OCI-M2 (cell line): ENCODE measurements around the gene MAP7D3.

Experiments used
- DNase-seq: peaks from one replicate; lab custom pipeline; 2025; ENCODE audit not compliant: unreplicated experiment; lab: John Stamatoyannopoulos, UW

MAP7D3 gene

DNA sequence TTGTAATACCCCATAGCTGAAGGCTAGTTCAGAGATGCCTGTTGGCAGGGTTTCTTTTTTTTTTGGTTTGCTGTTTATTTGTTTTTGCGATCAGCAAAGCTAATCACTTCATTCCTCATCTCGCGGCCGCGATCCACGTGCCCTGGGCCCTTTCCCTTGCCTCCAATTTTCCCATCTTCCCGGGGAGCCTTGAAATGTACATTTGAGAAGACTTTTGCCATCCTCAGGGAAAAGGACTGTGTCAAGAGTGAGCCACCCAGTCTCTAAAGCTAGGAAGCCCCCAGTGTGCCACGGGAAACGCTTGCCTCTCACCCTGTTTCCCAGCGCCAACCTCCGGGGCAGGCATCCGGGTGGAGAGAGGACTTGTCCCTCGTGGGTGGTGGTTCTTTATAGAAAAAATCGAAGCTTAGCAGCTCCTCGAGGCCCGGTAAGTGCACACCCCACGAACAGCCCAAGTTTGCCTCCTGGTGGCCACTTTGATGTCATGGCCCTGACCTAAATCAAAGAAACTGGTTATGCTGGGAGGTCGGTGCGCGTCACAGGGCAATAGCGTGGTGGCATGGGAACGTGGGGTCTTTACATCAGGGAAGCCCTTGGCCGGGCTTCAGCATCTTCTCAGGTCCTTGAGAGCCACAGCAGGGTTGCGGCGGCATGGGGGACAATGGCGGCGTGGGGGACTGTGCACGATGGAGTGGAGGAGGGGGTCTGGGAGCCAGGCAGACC lies 42.0 kb downstream of the MAP7D3 start:
- DNase-seq: no peak

DNA sequence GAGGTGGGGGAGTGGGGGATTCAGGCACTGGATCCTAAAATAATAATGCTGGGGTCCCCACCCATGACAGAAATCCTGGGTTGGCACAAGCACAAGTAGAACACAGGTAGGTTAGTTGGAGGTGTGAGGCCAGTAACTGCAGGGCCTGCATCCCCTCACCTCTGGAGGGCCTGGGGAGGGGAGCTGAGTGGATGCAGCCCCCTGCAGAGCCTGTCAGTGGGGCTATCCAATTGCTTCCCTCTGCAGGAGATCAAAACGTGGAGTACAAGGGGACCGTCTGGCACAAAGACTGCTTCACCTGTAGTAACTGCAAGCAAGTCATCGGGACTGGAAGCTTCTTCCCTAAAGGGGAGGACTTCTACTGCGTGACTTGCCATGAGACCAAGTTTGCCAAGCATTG lies 43.7 kb downstream of the MAP7D3 start:
- DNase-seq: no peak

DNA sequence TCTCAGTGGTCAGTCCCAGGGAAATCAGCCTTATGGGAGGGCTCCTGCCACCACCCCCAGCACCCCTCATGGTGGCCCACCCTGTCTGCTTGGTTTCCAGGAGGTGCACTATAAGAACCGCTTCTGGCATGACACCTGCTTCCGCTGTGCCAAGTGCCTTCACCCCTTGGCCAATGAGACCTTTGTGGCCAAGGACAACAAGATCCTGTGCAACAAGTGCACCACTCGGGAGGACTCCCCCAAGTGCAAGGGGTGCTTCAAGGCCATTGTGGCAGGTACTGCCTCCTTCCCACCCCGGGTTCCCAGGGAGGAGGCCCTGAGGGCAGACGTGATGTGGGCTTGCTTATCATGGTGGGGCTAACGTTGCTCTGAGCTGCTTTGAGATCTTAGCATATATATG lies 44.3 kb downstream of the MAP7D3 start:
- DNase-seq: no peak

DNA sequence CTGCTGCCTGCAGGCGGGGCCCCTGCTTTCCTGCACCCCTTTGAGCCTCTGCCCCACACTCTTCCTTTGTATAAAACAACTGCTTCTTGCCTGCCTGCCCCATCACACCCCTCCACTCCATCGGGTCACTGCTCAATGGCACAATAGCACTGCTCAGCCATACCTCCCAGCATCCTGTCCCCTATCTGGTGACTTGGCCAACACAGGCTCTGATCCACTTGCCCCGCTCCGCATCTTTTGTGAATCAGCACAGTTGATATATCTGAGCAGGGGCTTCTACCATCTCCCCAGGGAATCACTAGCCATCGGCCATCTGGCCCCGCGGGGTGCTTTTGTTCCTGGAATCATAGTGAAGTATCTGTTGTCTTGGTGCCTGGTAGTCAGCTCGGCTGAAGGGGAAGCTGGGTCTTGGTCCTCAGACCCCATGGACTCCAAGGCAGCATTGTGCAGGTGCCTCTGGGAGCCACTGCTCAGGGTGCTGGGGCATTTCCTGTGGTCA lies 45.3 kb downstream of the MAP7D3 start:
- DNase-seq: no peak

DNA sequence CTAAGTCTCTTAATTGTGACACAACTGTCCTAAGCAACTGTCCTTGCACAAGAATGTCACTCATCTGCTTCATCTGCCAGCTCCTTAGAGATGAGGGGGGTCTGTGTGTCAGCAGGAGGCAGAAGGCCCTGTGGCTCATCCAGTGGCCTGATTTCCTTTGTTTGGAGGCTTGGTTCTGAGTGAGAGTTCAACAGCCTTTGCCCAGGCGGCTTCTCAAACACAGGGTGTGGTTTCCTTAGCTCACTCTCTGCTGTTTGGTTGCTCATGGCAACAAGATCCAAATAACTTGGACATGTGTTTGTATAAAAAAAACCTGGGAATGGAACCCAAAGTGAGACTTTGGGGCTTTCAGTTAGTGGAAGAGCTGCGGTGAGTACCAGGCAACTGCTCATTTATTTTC lies 46.6 kb downstream of the MAP7D3 start:
- DNase-seq: no peak

DNA sequence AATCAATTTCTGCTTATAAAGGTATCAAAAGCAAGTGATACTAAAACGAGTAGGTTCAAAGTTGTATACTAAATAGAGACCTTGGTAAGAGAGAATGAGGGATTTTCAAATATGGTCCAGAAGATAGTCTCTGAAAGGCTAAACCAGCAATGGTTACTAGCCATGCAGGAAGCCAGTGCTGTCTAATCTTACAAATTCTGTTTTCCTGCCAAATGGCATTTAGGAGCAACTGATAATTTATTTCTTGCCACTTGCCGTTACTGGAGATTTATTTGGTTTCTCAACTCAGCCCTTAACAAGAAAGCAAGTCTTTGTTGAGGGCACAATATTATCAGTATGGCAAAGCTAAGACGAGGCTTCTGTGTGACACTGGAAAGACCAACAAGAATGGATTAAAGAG lies 47.2 kb downstream of the MAP7D3 start:
- no peak for DNase-seq

DNA sequence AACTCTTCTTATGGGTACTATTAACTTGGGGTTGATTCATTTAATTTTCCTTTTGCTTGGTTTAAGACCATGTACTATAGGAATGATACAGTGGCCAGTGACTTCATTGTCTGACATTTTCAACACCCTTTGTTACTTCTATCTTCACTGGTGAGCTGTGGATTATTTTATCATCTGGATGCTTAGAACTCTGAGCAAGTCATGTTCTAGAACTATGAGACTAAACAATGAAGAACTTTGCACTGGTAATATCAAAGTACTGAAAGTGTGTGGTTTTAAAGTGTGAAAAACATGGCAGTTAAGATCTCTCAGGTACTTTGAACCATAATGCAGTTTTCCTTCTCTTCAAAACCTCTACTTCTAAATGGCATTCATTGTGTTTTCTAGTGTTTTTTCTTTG lies 47.8 kb downstream of the MAP7D3 start:
- no peak for DNase-seq

DNA sequence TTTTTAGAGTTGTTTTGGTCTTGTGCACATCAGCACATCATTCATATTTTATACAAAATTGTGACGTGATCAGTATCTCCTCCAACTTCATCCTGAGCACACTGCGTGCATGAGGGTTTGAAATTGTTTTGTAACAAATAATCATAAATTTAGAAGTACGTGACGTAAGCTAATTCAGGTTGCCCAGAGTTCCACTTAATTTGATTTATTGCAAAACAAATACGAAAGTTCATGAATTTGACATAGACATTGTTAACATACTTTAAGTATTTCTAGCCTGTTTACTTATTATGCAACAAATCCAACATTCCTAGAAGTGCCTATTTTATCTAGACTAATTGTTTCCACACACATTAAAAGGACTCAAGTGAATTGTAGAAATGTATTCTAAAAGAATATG lies 48.3 kb downstream of the MAP7D3 start:
- DNase-seq: no peak

DNA sequence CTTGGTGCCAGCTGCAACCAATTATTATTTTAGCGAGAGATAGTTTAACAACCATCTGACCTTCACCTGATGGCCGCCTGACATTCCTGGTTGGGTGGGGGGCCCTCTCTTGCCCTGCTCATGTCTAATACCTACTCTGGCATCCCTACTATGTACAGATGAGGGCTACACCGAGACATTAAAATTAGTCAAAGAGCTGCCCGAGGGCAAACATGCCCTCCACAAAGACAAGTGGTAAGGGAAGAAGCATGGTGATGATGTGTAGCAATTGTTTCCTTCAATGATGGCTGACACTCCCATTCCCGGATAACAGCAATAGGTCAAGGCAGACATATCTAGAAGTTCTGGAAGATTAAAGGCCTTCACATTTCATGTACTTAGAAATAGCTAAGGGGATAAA lies 49.6 kb downstream of the MAP7D3 start:
- DNase-seq: no peak

DNA sequence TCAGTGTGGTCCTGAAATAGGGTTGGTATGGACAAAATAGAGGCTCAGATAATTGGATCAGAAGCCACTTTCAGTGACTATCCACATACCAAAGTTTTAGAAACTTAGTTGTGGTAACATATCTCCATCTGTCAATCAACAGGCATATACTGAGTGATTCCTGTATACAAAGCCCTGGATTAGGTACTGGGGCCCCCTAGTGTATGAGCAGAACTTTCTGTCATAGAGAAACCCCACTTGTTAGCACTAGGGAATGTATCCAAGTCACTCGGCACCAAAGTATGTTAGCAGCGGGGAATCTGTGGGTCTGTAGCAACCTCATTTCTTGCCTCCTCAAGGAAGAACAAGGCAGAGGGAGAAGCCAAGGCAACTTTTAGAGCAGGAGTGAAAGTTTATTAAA lies 50.7 kb downstream of the MAP7D3 start:
- DNase-seq: no peak

DNA sequence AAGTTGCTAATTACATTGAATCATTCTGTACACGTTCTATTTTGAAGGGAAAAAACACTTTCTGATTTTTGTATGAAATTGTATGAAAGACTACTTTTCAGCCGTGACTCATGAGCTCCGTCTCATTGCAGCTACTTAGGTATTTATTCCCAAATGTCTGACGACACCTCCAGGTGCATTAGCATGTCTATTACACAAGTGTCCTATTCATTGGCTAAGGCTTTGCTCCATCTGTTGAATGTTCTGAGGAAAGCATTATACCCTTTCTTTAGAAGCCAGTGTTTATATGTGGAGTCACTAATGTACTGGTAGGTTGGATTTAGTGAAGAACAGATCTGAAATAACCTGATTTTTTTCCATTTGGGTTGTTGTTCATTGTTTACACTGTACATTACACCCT lies 51.8 kb downstream of the MAP7D3 start:
- no peak for DNase-seq

DNA sequence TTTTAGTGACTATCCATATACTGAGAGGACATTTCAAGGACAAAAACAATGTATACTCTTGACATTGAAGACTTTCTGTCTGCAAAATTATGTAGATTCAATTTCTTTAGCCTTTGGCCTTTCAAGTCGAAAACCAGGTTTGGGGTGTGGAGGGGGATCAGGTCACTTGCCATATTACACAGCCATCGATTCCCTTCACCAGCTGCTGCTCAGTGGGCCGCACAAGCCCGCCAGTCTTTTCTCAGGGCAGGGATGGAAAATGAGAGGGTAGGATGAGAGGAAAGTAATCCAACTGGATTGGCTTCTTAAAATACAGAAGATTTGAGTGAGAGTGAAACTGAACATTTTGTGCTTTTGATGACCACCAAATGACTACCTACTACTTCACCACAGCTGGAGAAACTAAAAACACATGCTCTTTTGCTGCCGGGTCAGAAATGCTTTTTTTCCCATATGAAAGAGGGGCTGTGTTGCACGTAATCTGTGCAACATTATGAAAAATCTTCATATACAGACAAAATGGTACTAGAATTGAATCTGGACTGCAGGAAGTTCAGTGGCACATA lies 52.4 kb downstream of the MAP7D3 start:
- no peak for DNase-seq

DNA sequence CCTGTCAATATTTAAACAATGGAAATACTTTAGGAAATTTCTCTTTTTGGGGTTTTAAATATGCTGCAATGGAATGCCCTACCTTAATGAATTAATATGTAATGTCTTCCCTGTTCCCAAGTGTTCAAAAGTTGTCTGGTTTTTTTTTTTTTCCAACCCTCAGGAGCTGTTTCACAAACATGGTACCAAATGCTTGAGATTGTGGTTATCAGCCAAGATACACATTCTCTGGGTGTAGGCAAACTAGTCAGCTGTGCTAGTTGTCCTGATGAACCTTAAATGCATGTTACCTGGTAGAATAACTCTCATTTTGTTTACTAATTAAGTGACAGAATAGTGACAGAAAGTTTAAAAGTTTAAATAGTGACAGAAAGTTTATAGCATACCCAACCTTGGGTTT lies 53.2 kb downstream of the MAP7D3 start:
- no peak for DNase-seq

DNA sequence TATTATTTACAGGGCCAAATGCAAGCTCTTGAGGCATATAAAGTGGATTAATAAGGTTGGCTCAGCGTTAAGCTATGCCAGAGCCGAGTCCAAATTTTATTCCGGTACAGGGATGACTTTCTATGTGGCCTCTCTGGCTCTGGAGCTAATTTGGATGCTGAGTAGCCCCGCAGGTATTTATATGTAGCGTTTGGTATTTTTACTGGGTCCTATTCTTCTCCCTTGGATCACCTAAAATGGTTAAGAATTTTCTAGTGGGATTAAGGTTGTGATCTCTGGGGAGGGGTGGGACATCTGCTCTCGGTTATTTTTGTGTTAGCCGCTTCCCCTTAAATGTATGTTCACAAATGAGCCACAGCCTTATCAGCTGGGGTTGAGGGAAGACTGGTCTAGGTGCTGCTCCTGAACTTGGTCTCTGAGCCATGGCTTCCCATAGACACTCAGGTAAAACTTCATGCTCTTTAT lies 54.5 kb downstream of the MAP7D3 start:
- no peak for DNase-seq

DNA sequence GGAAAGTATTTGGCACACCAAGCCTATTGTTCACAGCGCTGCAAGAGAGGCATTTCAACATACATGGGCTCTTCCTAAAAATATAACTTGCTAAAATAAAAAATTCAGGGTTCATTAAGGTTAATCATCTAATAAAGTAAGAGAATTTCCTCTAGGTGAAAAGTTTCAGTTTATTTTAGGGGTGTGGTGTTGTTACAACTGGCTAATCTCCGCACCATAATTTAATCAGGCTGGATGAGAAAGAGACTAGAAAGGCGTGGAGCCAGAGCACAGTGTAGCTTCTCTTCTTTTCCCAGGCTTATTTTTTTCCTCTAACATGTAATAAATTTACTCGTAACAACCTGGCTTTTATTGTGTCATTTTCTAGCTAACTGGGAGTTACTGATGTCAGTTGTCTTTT lies 56.0 kb downstream of the MAP7D3 start:
- no peak for DNase-seq

DNA sequence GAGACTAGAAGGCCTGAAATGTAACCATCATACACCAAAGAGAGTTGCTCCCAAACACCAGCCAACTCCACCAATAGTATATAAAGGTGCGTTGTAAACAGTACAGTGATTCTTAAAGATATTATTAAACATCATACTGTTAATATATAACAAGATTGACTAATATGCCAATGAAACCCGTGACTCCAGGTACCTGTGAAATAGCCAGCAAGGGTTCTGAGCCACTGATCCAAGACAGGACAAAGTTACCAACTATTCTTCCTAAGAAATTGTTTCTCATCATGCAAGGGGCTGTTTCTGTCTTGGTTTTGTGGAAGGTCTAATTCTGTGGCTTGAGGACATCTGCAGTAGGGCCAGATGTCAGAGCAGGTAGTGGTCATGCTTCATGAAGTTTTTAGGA lies 56.7 kb downstream of the MAP7D3 start:
- DNase-seq: no peak

DNA sequence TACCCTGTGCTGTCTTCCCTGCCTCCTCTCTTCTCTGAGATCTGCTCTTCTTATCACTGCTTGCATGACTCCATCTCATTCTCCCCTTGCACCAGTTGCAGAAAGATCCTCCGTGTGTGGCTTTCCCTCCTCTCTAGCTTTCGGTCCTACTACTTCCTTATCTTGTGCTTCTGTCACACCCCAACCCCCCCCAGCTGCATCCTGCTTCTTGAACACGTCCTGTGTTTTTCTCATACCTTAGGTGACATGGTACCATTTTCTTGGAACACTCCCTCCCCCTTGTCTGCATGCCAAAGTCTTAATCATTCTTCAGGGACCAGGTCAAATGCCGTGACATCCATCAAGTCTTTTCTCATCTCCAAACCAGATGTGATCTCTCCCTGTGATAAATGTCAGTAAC lies 57.4 kb downstream of the MAP7D3 start:
- no peak for DNase-seq

DNA sequence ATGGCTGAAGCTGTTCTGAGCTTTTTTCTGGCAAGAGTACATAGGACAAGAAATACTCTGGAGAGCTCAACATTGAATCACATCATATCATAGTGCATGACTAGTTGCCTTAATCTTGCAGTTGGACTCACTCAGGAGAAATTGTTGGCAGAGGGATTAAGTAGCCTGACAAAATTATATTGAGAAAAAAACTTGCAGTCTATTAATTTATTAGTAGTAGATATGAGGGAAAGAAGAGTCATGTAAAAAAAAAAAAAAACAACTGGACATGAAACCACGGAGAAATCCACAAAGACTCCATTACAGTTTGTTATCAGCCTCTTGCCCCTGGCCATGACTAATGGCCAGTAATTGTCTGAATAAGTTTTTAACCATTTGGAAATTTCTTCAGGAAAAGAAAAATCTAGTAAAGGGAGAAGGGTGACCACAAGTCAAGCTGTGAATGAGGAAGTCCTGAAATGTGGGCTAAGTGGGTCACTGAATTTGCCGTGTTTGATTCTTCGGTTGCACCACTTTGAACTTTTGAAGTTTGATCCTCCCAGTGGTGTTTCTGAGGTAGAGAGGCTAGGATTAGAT lies 58.3 kb downstream of the MAP7D3 start:
- DNase-seq: no peak

DNA sequence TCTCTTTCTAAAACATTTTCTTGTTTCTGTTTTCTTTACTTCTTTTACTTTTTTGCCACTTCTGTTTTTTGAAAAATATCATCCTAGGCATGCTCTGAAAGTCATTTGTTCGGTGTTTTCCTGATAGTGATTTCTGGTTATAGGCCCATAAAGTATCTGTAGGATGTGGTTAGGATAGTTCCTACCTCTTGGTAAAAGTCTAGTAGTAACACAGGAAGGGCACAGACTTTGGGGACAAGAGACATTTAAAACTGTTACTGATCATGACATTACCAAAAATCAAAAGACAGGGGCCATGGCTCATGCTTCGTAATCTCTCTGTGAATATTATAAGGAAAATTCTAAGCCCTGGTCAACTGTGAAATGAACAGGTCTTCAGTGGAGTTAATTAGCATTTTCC lies 59.1 kb downstream of the MAP7D3 start:
- no peak for DNase-seq

DNA sequence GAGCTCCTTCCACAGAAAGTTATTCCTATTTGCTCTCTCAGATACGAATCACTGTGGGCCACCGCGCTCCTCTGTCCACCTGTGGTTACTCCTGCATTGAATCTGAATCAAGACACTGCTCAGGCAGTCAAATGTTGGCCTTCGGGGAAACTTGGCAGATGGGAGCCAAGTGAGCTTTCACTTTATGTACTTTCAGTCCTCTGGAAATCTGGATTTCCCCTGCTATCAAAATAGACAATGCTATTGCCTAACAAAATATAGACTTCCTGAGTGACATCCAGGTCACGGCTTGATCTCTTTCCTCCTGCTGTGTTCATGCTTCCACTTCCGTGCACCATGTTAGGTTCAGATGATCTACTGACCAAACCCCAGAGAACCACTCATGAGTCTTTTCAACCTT lies 60.0 kb downstream of the MAP7D3 start:
- no peak for DNase-seq

DNA sequence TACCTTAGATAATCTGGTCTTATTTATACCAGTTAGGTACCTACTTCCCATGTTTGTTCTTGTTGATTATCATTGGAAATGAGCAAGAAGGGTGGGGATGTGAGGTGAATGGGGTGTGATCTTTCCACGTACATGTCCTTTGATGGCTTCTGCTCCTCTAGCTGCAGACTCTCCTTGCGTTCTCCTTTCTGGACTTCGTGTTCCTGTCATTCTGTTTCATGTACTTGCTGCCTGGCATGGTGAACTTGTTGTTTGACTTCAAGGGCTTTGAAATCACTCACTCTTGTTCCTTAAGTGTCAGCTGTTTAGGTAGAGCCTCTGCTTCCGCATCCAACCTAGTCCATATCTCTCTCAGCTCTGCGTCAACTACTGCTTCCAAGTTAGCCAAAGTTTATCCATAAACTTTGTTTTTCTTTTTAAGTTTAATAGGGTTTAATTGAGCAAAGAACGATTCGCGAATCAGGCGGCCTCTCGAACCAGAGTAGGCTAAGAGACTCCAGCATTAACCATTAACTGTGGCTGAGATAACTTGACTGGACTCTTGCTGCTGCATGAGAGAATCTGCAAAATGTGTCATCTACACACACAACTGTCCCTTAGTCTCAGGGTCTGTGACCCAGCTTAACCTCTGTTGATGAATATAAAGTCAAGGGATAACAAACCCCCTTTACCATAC lies 61.0 kb downstream of the MAP7D3 start:
- no peak for DNase-seq

DNA sequence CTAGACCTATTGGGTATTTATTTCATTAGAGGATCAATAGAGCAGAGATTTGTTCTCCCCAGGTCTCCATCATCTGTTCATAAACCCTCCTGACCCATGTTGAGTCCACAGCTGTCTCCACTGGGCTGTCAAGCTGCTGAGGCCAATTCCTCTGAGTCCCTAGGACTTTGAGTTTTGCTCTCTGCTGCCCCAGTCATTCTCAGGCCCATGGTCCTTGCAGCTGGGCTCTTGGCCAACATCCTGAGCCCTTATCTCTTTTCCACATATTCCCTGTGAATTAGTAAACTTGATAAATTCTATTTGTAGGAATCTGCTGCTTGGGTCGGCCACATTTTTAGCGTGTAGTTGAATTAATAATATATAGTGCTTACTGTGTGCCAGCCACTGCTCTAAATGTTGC lies 62.0 kb downstream of the MAP7D3 start:
- no peak for DNase-seq
